ENCODE results near the gene POP7.
"Not testable (repeated sequence)": the region's sequence is repeated elsewhere in the genome, so short reads cannot be mapped to it uniquely, and the experiment has no call there.

The POP7 gene

GRCh38 chr7:100689230-100690135, 16.4 kb upstream of the POP7 start:
- DNase-seq (ENCODE audit: extremely low spot score, insufficient read length, low read depth) (no peak), FAIRE-seq (peak; percentile 51)

- DNase-seq (ENCODE audit: extremely low spot score, insufficient read length, low read depth) (peak; percentile 77), FAIRE-seq (peak; percentile 77)
Measured at GRCh38 chr7:100691676-100692577, 14.0 kb upstream of the POP7 start.

- FAIRE-seq, result no peak
- no peak for DNase-seq (ENCODE audit: extremely low spot score, insufficient read length, low read depth)
Measured at GRCh38 chr7:100692578-100692961, 13.4 kb upstream of the POP7 start.

- FAIRE-seq (no peak), DNase-seq (ENCODE audit: extremely low spot score, insufficient read length, low read depth) (no peak)
Measured at GRCh38 chr7:100693312-100694097, 12.4 kb upstream of the POP7 start.

- FAIRE-seq (no peak), DNase-seq (ENCODE audit: extremely low spot score, insufficient read length, low read depth) (peak; percentile 73)
Measured at GRCh38 chr7:100694098-100694745, 11.7 kb upstream of the POP7 start, which contains the start of gene GIGYF1. TSS of gene GIGYF1 (minus strand) at chr7:100694250. CDS start at chr7:100688238, 6,012 bp downstream.

GRCh38 chr7:100696123-100696521, 9.8 kb upstream of the POP7 start:
- FAIRE-seq, result no peak
- DNase-seq (ENCODE audit: extremely low spot score, insufficient read length, low read depth), result no peak

- no peak for DNase-seq (ENCODE audit: extremely low spot score, insufficient read length, low read depth)
- no peak for FAIRE-seq
Measured at GRCh38 chr7:100699018-100699417, 6.9 kb upstream of the POP7 start.

DNA sequence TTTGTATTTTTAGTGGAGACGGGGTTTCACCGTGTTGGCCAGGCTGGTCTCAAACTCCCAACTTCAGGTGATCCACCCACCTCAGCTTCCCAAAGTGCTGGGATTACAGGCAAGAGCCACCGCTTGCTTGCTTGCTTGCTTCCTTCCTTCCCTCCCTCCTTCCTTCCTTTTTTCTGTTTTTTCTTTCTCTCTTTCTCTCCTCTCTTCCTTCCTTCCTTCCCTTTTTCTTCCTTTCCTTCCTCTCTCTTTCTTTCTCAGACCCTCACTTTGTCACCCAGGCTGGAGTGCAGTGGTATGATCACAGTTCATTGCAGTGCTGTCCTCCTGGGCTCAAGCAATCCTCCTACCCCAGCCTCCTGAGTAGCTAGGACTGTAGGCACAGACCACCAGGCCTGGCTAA, 4.8 kb upstream of the POP7 start:
- not testable (repeated sequence) for FAIRE-seq; DNase-seq (ENCODE audit: extremely low spot score, insufficient read length, low read depth)

DNA sequence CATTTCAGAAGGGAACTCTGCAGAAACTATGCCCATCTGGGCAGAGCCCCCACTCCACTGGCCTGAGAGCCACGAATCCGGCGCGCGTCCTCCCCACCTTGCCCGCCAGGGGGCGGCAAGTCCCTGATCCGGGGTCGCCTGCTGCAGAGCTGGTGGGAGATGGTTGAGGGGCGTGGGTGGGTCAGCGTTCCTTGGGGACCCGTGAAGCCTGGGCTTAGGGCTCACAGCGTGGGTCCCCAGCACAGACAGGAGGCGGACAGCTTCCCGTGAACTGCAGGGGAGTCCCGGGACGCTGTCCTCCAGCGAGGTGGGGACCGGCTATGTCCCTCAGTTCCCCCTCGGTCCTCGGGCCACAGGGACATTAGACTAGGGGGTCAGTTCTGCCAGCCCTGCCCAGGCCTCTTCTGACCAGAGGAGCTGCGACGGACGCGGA, 585 bp upstream of the POP7 start:
- FAIRE-seq, result peak; percentile 75

DNA sequence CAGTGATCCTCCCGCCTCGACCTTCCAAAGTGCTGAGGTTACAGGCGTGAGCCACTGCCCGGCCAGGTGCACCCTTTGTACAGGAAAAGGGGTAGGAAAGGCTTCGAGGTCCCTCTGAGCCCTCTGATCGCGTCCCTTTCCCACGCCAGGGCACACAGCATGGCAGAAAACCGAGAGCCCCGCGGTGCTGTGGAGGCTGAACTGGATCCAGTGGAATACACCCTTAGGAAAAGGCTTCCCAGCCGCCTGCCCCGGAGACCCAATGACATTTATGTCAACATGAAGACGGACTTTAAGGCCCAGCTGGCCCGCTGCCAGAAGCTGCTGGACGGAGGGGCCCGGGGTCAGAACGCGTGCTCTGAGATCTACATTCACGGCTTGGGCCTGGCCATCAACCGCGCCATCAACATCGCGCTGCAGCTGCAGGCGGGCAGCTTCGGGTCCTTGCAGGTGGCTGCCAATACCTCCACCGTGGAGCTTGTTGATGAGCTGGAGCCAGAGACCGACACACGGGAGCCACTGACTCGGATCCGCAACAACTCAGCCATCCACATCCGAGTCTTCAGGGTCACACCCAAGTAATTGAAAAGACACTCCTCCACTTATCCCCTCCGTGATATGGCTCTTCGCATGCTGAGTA, 871 bp downstream of the POP7 start:
- no peak for FAIRE-seq
- no peak for DNase-seq (ENCODE audit: extremely low spot score, insufficient read length, low read depth)

More for the DNA sequence above, 585 bp upstream of the POP7 start:
- DNase-seq (ENCODE audit: extremely low spot score, insufficient read length, low read depth), result peak; percentile 77

GRCh38 chr7:100708395-100708794, 2.5 kb downstream of the POP7 start:
- DNase-seq (ENCODE audit: extremely low spot score, insufficient read length, low read depth) (no peak), FAIRE-seq (no peak)

GRCh38 chr7:100710452-100710851, 4.5 kb downstream of the POP7 start:
- no peak for DNase-seq (ENCODE audit: extremely low spot score, insufficient read length, low read depth)
- FAIRE-seq, result no peak

DNA sequence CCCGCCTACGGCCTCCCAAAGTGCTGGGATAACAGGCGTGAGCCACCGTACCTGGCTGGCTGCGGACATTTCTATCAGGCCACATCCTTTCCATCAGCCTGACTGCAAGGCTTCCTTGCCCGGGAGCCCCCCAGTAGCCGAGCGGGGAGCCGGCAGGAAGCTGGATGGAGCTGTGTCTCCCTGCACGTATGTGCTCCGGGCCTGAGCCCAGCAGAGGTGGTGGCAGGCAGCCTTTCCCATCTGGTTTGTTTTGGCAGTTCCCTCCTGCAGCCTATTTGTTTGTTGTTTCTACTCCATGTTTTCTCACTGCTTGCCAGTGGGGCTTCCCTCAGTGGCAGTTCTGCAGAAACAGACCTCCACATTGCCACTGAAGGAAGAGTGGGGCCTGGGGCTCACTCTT, 5.4 kb downstream of the POP7 start:
- FAIRE-seq (no peak), DNase-seq (ENCODE audit: extremely low spot score, insufficient read length, low read depth) (no peak)

DNA sequence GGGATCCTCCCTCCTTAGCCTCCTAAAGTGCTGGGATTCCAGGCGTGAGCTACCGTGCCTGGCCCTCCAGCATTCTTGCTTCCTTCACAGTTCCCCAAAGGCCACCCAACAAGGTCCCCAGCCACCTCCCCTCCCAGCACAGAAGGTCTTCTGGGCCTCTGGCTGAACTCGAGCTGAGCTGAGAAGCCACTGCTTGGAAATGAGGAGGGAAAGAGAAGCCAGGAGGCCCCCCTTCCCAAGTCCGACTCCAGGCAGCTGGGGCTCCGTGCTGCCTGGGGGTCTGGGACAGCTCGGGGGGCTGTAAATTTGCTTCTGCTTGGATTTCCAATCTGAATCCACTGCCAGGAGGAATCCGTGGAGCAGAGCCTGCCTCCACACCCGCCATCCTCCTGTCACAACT, 8.8 kb downstream of the POP7 start:
- DNase-seq (ENCODE audit: extremely low spot score, insufficient read length, low read depth) (no peak), FAIRE-seq (no peak)

GRCh38 chr7:100717073-100717472, 11.2 kb downstream of the POP7 start:
- not testable (repeated sequence) for DNase-seq (ENCODE audit: extremely low spot score, insufficient read length, low read depth); FAIRE-seq

DNA sequence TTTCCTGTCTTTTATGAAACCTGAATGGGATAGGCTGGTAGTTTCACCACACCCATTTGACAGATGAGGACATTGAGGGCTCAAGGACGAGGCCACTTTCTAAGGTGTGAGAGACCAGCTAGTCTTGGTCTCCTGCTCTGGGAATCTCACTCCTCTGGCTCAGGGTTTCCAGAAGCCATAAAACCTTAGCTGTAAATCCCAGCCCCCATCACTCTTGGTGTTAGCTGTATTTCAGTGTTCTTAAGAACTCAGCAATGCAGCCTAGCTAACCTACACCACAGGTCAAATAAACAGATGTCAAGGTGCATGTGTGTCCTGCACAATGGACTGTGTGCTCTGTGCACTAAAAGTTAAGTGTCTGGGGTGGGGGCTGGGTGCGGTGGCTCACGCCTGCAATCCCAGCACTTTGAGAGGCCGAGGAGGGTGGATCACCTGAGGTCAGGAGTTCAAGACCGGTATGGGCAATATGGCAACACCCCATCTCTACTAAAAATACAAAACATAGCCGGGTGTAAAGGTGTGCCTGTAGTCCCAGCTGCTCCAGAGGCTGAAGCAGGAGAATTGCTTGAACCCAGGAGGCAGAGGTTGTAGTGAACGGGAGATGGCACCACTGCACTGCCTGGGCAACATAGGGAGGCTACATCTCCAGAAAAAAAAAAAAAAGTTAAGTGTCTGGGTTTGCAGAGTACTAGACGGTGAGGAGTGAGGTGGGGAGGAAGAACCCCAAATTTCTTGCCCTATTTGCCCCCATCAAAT, 13.8 kb downstream of the POP7 start:
- no peak for DNase-seq (ENCODE audit: extremely low spot score, insufficient read length, low read depth)
- FAIRE-seq, result no peak

- FAIRE-seq (no peak), DNase-seq (ENCODE audit: extremely low spot score, insufficient read length, low read depth) (no peak)
Measured at GRCh38 chr7:100720279-100720670, 14.4 kb downstream of the POP7 start, which contains the start of gene EPO. TSS of gene EPO (plus strand) at chr7:100720468. CDS start at chr7:100720981, 513 bp downstream.

All from GM18507 (cell line).